HepG2 (cell line): ENCODE measurements around the gene HPD. TPM values are rescaled to one million over a fixed set of nuclear protein-coding genes. Genes with fewer than 3 reads are reported as not detected.
A peak's percentile ranks its signal among the peaks of the same experiment; 100 is the strongest.

ENCODE experiments used
- AGO2 ChIP-seq: fragments of 200-400 bp; formaldehyde crosslinking; optimal IDR thresholded peaks from 2 replicates; pipeline ENCODE3; 2017; ENCODE audit warnings: mild to moderate bottlenecking, low read depth, low read length, moderate library complexity
- CENPX ChIP-seq: sonication (generic); formaldehyde crosslinking; IDR thresholded peaks from 2 replicates; pipeline ENCODE4 v1.9.0; 2021; ENCODE audit warnings: mild to moderate bottlenecking, missing genetic modification reagents, moderate library complexity
- KAT8 ChIP-seq: IDR thresholded peaks from 2 replicates; pipeline ENCODE4 v1.6.1; 2016; ENCODE audit warnings: missing genetic modification reagents, missing compliant biosample characterization
- MEF2D ChIP-seq: sonication (generic); formaldehyde crosslinking; IDR thresholded peaks from 2 replicates; pipeline ENCODE4 v1.5.1; 2020; ENCODE audit warnings: mild to moderate bottlenecking, missing genetic modification reagents
- MXI1 ChIP-seq: IDR thresholded peaks from 3 replicates; pipeline ENCODE4 v1.6.1; 2012; ENCODE audit warnings: low read depth, low read length, inconsistent platforms, borderline replicate concordance
- PHF21A ChIP-seq: sonication (generic); formaldehyde crosslinking; IDR thresholded peaks from 2 replicates; pipeline ENCODE4 v1.5.0; 2020; ENCODE audit warnings: mild to moderate bottlenecking, missing genetic modification reagents
- RFXAP ChIP-seq: sonication (generic); formaldehyde crosslinking; IDR thresholded peaks from 2 replicates; pipeline ENCODE4 v1.4.0; 2020; ENCODE audit warnings: missing genetic modification reagents, borderline replicate concordance
- ZNF224 ChIP-seq: sonication (generic); formaldehyde crosslinking; IDR thresholded peaks from 2 replicates; pipeline ENCODE4 v1.5.0; 2020; ENCODE audit warnings: mild to moderate bottlenecking, missing genetic modification reagents
- ZNF225 ChIP-seq: sonication (generic); formaldehyde crosslinking; IDR thresholded peaks from 2 replicates; pipeline ENCODE4 v1.4.0; 2020; ENCODE audit warnings: mild to moderate bottlenecking, missing genetic modification reagents
- ZNF326 ChIP-seq: sonication (generic); formaldehyde crosslinking; IDR thresholded peaks from 2 replicates; pipeline ENCODE4 v1.4.0; 2020; ENCODE audit warnings: missing genetic modification reagents, borderline replicate concordance
- ZNF331 ChIP-seq: sonication (generic); formaldehyde crosslinking; IDR thresholded peaks from 2 replicates; pipeline ENCODE4 v1.4.0; 2020; ENCODE audit warnings: missing genetic modification reagents
- ZNF724P ChIP-seq: sonication (generic); formaldehyde crosslinking; IDR thresholded peaks from 2 replicates; pipeline ENCODE4 v1.8.0; 2022; ENCODE audit warnings: missing genetic modification reagents, borderline replicate concordance
- polyA plus RNA-seq, 8 experiments: library from polyadenylated mRNA; depleted of rRNA in 3 of 8; stranded (reverse) in 7 of 8; unstranded in 1 of 8; fragments of >200 nt; fragmentation: Illumina TruSeq in 4 of 8; extraction: Trizol in 4 of 8; gene quantifications; 2 replicates each; pipeline versions ENCODE4 v1.2.1 to v1.2.3, GENCODE V29; 2011 to 2016; ENCODE audit warnings: low read depth in 4 of 8, missing spikeins in 1 of 8, mixed read lengths in 1 of 8; ENCODE audit not compliant: insufficient read depth in 1 of 8
- total RNA-seq, 5 experiments: library from RNA; depleted of rRNA; stranded (reverse); fragments of >200 nt; fragmentation: Illumina TruSeq; extraction: Trizol; gene quantifications; 2 replicates each; pipeline ENCODE4 v1.2.3, GENCODE V29; 2016; ENCODE audit warnings: low read depth in 1 of 5
- TF ChIP-seq, protein P1 (sequence below): sonication (generic); formaldehyde crosslinking; IDR thresholded peaks from 2 replicates; pipeline ENCODE4 v1.4.0; 2020; ENCODE audit warnings: missing genetic modification reagents
- TF ChIP-seq, protein P2 (sequence below), 2 experiments: fragments of 450-650 bp in 1 of 2; sonication (generic) in 1 of 2; formaldehyde crosslinking in 1 of 2; IDR thresholded peaks; 2 replicates each; pipeline versions ENCODE4 v1.6.1 to v1.8.0; 2016 to 2022; ENCODE audit warnings: antibody characterized with exemption in 1 of 2, mild to moderate bottlenecking in 1 of 2, missing genetic modification reagents in 1 of 2
- TF ChIP-seq, protein P3 (sequence below): IDR thresholded peaks from 2 replicates; pipeline ENCODE4 v1.6.1; 2016; ENCODE audit warnings: mild to moderate bottlenecking, missing biosample characterization, missing genetic modification reagents

The HPD gene
- total and polyA plus RNA-seq, 2 of the 13 experiments (the other 11 are each of a cell fraction or from before 2014, with no cell fraction given): 120 to 195 TPM

DNA sequence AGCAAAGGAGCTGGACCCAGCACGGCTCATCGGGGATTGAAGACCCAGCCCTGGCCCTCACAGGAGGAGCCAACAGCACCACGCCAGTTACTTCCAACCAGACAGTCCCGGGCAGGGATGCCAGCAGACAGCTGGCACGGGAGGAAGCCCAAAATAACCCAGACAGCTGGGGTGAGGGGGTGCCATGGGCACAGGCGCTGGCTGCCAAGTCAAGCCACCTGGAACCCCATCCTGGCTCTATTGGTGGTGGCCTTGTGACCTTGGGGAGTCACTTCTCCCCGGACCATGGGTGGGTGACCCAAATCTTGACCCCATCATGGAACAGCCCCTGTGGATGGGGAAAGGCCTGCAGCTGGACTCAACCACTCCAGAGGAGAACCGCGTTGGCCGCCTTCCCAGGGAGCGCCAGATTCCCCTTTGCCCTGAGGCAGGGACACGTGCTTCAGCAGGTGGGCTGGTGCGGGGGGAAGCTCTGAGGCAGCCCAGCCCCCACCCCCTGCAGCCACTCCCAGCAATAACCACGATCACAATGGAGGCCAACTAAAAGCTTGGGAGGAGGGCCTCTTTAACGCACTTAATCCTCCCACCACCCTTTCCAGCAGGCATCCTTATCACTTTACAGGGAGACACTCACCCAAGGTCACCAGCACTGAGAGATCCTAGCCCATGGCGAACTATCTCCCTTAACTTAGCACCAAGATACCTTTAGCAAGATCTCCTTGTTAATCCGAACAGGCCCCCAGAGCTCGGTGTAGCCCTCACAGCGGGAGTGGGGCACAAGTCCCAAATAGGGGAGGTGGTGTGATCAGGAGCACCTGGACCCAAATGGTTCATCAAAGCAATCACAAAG is 60.5 kb downstream of the HPD start (continued):
- TF ChIP-seq, protein P1, sequence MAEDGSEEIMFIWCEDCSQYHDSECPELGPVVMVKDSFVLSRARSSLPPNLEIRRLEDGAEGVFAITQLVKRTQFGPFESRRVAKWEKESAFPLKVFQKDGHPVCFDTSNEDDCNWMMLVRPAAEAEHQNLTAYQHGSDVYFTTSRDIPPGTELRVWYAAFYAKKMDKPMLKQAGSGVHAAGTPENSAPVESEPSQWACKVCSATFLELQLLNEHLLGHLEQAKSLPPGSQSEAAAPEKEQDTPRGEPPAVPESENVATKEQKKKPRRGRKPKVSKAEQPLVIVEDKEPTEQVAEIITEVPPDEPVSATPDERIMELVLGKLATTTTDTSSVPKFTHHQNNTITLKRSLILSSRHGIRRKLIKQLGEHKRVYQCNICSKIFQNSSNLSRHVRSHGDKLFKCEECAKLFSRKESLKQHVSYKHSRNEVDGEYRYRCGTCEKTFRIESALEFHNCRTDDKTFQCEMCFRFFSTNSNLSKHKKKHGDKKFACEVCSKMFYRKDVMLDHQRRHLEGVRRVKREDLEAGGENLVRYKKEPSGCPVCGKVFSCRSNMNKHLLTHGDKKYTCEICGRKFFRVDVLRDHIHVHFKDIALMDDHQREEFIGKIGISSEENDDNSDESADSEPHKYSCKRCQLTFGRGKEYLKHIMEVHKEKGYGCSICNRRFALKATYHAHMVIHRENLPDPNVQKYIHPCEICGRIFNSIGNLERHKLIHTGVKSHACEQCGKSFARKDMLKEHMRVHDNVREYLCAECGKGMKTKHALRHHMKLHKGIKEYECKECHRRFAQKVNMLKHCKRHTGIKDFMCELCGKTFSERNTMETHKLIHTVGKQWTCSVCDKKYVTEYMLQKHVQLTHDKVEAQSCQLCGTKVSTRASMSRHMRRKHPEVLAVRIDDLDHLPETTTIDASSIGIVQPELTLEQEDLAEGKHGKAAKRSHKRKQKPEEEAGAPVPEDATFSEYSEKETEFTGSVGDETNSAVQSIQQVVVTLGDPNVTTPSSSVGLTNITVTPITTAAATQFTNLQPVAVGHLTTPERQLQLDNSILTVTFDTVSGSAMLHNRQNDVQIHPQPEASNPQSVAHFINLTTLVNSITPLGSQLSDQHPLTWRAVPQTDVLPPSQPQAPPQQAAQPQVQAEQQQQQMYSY (CRISPR knock-in tag): no peak
- peak; percentile 54; the same call in 1 of the 2 replicates for TF ChIP-seq MEF2D (CRISPR knock-in tag)
- no peak for TF ChIP-seq RFXAP (CRISPR knock-in tag)
- peak; percentile 80; the same call in 1 of the 3 replicates for TF ChIP-seq MXI1
- 0 out of 2 replicates have a peak, but pooled peaks have one; percentile 23 for TF ChIP-seq KAT8
- TF ChIP-seq CENPX (CRISPR knock-in tag): no peak
- TF ChIP-seq ZNF724P: 0 out of 2 replicates have a peak, but pooled peaks have one; percentile 49
- TF ChIP-seq ZNF225 (CRISPR knock-in tag): 0 out of 2 replicates have a peak, but pooled peaks have one; percentile 31
- TF ChIP-seq ZNF224 (CRISPR knock-in tag): no peak
- no peak for TF ChIP-seq ZNF326 (CRISPR knock-in tag)
- TF ChIP-seq, protein P2, sequence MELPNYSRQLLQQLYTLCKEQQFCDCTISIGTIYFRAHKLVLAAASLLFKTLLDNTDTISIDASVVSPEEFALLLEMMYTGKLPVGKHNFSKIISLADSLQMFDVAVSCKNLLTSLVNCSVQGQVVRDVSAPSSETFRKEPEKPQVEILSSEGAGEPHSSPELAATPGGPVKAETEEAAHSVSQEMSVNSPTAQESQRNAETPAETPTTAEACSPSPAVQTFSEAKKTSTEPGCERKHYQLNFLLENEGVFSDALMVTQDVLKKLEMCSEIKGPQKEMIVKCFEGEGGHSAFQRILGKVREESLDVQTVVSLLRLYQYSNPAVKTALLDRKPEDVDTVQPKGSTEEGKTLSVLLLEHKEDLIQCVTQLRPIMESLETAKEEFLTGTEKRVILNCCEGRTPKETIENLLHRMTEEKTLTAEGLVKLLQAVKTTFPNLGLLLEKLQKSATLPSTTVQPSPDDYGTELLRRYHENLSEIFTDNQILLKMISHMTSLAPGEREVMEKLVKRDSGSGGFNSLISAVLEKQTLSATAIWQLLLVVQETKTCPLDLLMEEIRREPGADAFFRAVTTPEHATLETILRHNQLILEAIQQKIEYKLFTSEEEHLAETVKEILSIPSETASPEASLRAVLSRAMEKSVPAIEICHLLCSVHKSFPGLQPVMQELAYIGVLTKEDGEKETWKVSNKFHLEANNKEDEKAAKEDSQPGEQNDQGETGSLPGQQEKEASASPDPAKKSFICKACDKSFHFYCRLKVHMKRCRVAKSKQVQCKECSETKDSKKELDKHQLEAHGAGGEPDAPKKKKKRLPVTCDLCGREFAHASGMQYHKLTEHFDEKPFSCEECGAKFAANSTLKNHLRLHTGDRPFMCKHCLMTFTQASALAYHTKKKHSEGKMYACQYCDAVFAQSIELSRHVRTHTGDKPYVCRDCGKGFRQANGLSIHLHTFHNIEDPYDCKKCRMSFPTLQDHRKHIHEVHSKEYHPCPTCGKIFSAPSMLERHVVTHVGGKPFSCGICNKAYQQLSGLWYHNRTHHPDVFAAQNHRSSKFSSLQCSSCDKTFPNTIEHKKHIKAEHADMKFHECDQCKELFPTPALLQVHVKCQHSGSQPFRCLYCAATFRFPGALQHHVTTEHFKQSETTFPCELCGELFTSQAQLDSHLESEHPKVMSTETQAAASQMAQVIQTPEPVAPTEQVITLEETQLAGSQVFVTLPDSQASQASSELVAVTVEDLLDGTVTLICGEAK (IDR thresholded peaks at IDR 0.05): no peak
- TF ChIP-seq, protein P2 (CRISPR knock-in tag; IDR thresholded peaks at IDR 0.05): peak; percentile 46; the same call in 1 of the 2 replicates
- TF ChIP-seq ZNF331: peak; percentile 39; the same call in 1 of the 2 replicates
- TF ChIP-seq AGO2: peak; percentile 92
- TF ChIP-seq PHF21A (CRISPR knock-in tag): peak; percentile 26; the same call in 1 of the 2 replicates
- TF ChIP-seq, protein P3, sequence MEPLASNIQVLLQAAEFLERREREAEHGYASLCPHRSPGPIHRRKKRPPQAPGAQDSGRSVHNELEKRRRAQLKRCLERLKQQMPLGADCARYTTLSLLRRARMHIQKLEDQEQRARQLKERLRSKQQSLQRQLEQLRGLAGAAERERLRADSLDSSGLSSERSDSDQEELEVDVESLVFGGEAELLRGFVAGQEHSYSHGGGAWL (CRISPR knock-in tag): no peak
